Activated naive CD4-positive, alpha-beta T cell treated with Interleukin-2 at 50 U/mL for 16 hours (primary cell): ENCODE measurements around the gene PDK3.

Experiments used
- DNase-seq: peaks from one replicate; pipeline ENCODE4 v3.0.0-alpha.2; 2020

PDK3 gene

DNA sequence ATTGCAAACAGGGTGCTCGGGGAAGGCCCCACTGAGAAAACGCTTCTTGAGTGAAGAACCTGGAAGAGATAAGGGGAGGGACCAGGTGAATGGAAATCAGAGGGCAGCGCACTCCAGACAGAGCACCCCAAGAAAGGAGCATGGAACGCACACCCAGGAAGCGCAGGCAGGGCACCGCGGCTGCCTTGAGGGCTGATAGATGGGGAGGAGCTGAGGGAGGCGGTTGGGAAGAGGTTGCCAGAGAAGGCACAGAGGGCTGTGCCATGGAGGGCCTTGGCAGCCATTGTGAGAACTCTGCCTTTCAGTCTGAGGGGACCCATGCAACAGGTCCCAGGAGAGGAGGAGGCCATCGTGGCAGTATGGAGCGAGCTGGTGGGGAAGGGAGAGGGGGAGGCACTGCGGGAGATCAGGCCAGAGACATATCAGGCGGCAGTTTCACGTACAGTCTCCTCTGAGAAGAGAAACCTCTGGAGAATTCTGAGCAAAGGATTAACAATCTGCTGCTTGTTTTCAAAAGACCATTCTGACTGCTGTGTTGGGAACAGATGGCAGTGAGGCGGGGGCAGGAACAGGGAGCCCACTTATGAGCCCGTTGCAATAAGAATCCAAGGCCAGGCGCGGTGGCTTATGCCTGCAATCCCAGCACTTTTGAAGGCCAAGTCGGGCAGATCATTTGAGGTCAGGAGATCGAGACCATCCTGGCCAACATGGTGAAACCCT, 98.4 kb downstream of the PDK3 start:
- DNase-seq: no peak

DNA sequence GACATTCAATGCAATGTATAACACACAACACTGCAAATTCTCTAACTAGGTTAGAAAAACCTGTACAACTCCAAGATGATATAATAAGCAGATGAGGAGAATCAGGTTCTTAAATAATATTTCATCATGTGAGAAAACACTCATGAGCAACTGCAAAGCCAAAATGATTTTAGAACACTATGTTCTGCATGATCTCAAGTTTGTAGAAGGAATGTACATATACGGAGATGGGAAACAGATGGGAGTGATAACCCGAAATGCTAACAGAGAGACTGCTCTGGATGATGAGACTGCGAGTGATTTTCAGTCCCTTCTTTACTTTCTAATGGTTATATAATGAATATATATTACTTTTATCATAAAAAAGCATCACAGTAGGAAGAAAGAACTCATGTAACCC, 101.2 kb downstream of the PDK3 start:
- no peak for DNase-seq

DNA sequence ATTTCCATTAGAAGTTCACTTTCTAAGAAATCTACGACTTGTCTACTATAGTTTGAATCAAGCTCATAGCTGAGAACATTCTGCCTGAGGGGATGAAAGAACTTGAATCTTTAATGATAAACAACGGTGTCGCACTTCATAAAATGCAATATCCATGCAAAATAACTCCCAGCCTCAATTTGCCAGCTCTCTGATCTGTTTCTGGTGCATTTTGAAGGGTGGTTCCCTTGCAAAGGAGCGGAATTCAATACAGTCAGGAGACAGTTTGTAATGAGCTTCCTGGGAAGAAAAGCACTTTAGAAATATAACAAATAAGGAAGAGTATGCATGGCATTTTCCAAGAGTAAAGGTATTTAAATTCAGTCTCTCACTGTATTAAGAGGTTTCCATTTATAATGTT, 102.1 kb downstream of the PDK3 start:
- DNase-seq: no peak

DNA sequence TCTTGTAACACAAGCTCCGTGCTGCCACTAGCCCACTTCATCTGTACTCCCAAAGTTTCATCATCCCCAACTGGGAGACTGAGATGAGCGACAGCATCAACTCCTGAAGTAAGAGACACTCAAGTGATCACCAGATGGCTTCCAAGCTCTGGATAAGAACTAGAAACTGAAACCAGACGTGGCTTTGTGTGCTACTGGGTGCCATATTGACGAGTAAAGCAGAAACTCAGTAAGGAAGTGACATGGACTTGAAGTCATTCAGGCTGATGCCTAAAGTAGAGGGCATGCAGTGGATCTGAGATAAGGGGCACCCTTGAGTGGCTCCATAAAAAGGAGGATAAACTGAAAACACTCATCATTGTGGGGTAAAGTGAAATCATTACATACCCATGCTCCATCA, 109.7 kb downstream of the PDK3 start:
- DNase-seq: no peak

DNA sequence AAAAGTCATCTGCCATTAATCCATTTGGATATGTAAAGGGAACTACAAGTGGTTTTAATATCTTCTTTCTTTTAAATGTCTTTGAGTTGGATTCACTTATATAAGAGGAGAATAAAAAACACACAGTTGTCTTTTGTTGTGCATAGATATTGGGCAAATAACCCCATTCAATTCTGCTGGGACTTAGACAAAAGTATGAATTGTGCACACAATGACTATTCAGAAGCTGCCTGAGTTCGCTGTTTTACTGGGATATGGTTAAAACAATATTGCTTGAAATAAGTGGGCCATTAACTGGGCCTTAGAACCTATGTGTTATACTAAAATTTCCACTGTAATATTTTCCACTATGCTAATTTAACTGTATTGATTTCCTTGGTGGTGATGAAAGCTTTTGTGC, 110.4 kb downstream of the PDK3 start:
- no peak for DNase-seq

DNA sequence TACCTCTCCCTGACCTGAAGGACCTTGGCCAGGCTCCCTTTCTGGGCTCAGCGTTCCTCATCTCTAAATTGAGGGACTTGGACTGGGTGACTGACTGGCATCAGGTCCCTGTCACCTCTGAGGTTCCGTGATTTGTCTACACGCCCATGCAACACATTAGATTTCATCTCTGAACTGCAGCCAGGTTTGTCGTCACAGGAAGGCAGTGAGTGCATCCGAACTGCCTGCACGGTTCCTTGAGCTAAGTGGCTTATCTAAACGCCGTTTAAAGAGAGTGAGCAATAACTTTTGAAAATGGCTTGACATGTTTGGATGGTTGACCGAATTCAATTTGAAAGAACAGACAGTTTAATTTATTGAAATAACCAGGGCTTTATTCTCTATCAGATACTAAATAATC, 112.0 kb downstream of the PDK3 start:
- DNase-seq: no peak
